Measurements from ENCODE around the gene ZNF683. TPM values are rescaled to one million over a fixed set of nuclear protein-coding genes. Genes with fewer than 3 reads are reported as not detected.

ZNF683 gene
- total RNA-seq, 3 donors from 2014 or later = 0.48 to 0.59 TPM; not detected in 1

- Histone ChIP-seq H3K36me3 (no peaks in the 10 kb centered on the region), H3K27me3 (no peaks in the 10 kb centered on the region), H3K4me3 (no peak overlapping the region), H3K4me1 (no peaks in the 10 kb centered on the region), H3K9me3 (no peaks in the 10 kb centered on the region), H3K27ac (no peak overlapping the region)
- intact Hi-C loops (cut with DNase I; ENCODE audit: low total_unique reads) = no loop called here
- DNase-seq (ENCODE audit: low spot score in 2 of 2) = no peak
- TF ChIP-seq POLR2A (IDR thresholded peaks at IDR 0.05) (no peak), POLR2AphosphoS5 (IDR thresholded peaks at IDR 0.05) (no peak), CTCF (IDR thresholded peaks at IDR 0.05) (no peak)
Measured at GRCh38 chr1:26349188-26349876, 23.2 kb downstream of the ZNF683 start.

- H3K9me3 ChIP-seq = no peaks in the 10 kb centered on the region
- intact Hi-C loops (cut with DNase I; ENCODE audit: low total_unique reads) = no loop called here
- TF ChIP-seq POLR2A (IDR thresholded peaks at IDR 0.05) (no peak), POLR2AphosphoS5 (IDR thresholded peaks at IDR 0.05) (no peak), CTCF (IDR thresholded peaks at IDR 0.05) (no peak)
- no peak overlapping the region for H3K27ac ChIP-seq
- H3K36me3 ChIP-seq = no peaks in the 10 kb centered on the region
- H3K27me3 ChIP-seq = no peaks in the 10 kb centered on the region
- H3K4me1 ChIP-seq = no peaks in the 10 kb centered on the region
- DNase-seq (ENCODE audit: low spot score in 2 of 2) = no peak
- no peak overlapping the region for H3K4me3 ChIP-seq
Measured at GRCh38 chr1:26346274-26347033, 26.1 kb downstream of the ZNF683 start.

- H3K27me3 ChIP-seq = no peaks in the 10 kb centered on the region
- no peak for TF ChIP-seq CTCF (IDR thresholded peaks at IDR 0.05)
- TF ChIP-seq POLR2AphosphoS5 (IDR thresholded peaks at IDR 0.05) = no peak
- TF ChIP-seq POLR2A (IDR thresholded peaks at IDR 0.05) = no peak
- intact Hi-C loops (cut with DNase I; ENCODE audit: low total_unique reads) = no loop called here
Measured at GRCh38 chr1:26345718-26346117, 26.8 kb downstream of the ZNF683 start.

GRCh38 chr1:26344147-26344920 is 28.2 kb downstream of the ZNF683 start:
- Histone ChIP-seq H3K9me3 (no peaks in the 10 kb centered on the region), H3K4me1 (no peaks in the 10 kb centered on the region), H3K27me3 (no peaks in the 10 kb centered on the region), H3K27ac (no peak overlapping the region), H3K36me3 (no peaks in the 10 kb centered on the region), H3K4me3 (no peak overlapping the region)
- intact Hi-C loops (cut with DNase I; ENCODE audit: low total_unique reads) = no loop called here
- no peak for DNase-seq (ENCODE audit: low spot score in 2 of 2)
- no peak for TF ChIP-seq CTCF (IDR thresholded peaks at IDR 0.05)
- TF ChIP-seq POLR2A (IDR thresholded peaks at IDR 0.05) = no peak

More at GRCh38 chr1:26345718-26346117, 26.8 kb downstream of the ZNF683 start:
- no peak for DNase-seq (ENCODE audit: low spot score in 2 of 2)
- no peak overlapping the region for H3K4me3 ChIP-seq
- H3K36me3 ChIP-seq = no peaks in the 10 kb centered on the region
- no peaks in the 10 kb centered on the region for H3K9me3 ChIP-seq
- no peak overlapping the region for H3K27ac ChIP-seq
- H3K4me1 ChIP-seq = no peaks in the 10 kb centered on the region
